ENCODE data around the gene PRKAG3.

The PRKAG3 gene

GRCh38 chr2:218831378-218831990, at the start of gene PRKAG3:
PRKAG3 (minus strand) TSS chr2:218831803.
- H3K79me2 ChIP-seq (ENCODE audit: control insufficient read depth, insufficient read depth, low read length, unreplicated experiment): no peaks in the 10 kb centered on the region
- H3K4me3 ChIP-seq (ENCODE audit: low read depth, low read length): no peak within 1 kb of the TSS
- no peak within 1 kb of the TSS for H3K27ac ChIP-seq (ENCODE audit: low read depth, low read length)
- H3K27me3 ChIP-seq (ENCODE audit: insufficient read depth, low read length): peaks cover 47% of the 10 kb centered on the region
- H3K4me1 ChIP-seq (ENCODE audit: control insufficient read depth, insufficient read depth, low read length, unreplicated experiment): peaks cover 14% of the 10 kb centered on the region
- no peaks in the 10 kb centered on the region for H3K36me3 ChIP-seq (ENCODE audit: insufficient read depth, low read length)
- no peak within 1 kb of the TSS for H2AFZ ChIP-seq (ENCODE audit: low read length, unreplicated experiment)

GRCh38 chr2:218880859-218881594, 49.4 kb upstream of the PRKAG3 start:
- Histone ChIP-seq H3K27ac (ENCODE audit: low read depth, low read length) (no peak overlapping the region), H3K4me3 (ENCODE audit: low read depth, low read length) (no peak overlapping the region), H2AFZ (ENCODE audit: low read length, unreplicated experiment) (no peak overlapping the region), H3K4me1 (ENCODE audit: control insufficient read depth, insufficient read depth, low read length, unreplicated experiment) (no peaks in the 10 kb centered on the region), H3K27me3 (ENCODE audit: insufficient read depth, low read length) (peaks cover 79% of the 10 kb centered on the region), H3K36me3 (ENCODE audit: insufficient read depth, low read length) (no peaks in the 10 kb centered on the region), H3K79me2 (ENCODE audit: control insufficient read depth, insufficient read depth, low read length, unreplicated experiment) (no peaks in the 10 kb centered on the region)

- Histone ChIP-seq H3K4me1 (ENCODE audit: control insufficient read depth, insufficient read depth, low read length, unreplicated experiment) (no peaks in the 10 kb centered on the region), H3K27me3 (ENCODE audit: insufficient read depth, low read length) (peaks cover 86% of the 10 kb centered on the region), H3K79me2 (ENCODE audit: control insufficient read depth, insufficient read depth, low read length, unreplicated experiment) (no peaks in the 10 kb centered on the region), H3K27ac (ENCODE audit: low read depth, low read length) (no peak within 1 kb of the TSS), H3K36me3 (ENCODE audit: insufficient read depth, low read length) (no peaks in the 10 kb centered on the region), H2AFZ (ENCODE audit: low read length, unreplicated experiment) (no peak within 1 kb of the TSS), H3K4me3 (ENCODE audit: low read depth, low read length) (no peak within 1 kb of the TSS)
Measured at GRCh38 chr2:218880102-218880858, 48.7 kb upstream of the PRKAG3 start, which contains the start of gene WNT10A. WNT10A (plus strand) TSS chr2:218880852; CDS start chr2:218880996, 144 bp downstream.

GRCh38 chr2:218879776-218880101, 48.1 kb upstream of the PRKAG3 start:
- Histone ChIP-seq H3K36me3 (ENCODE audit: insufficient read depth, low read length) (no peaks in the 10 kb centered on the region), H3K4me3 (ENCODE audit: low read depth, low read length) (no peak overlapping the region), H2AFZ (ENCODE audit: low read length, unreplicated experiment) (no peak overlapping the region), H3K27ac (ENCODE audit: low read depth, low read length) (no peak overlapping the region), H3K4me1 (ENCODE audit: control insufficient read depth, insufficient read depth, low read length, unreplicated experiment) (no peaks in the 10 kb centered on the region), H3K79me2 (ENCODE audit: control insufficient read depth, insufficient read depth, low read length, unreplicated experiment) (no peaks in the 10 kb centered on the region), H3K27me3 (ENCODE audit: insufficient read depth, low read length) (peaks cover 84% of the 10 kb centered on the region)

- H3K79me2 ChIP-seq (ENCODE audit: control insufficient read depth, insufficient read depth, low read length, unreplicated experiment): no peaks in the 10 kb centered on the region
- H3K27me3 ChIP-seq (ENCODE audit: insufficient read depth, low read length): peaks cover 84% of the 10 kb centered on the region
- no peak overlapping the region for H3K27ac ChIP-seq (ENCODE audit: low read depth, low read length)
- H2AFZ ChIP-seq (ENCODE audit: low read length, unreplicated experiment): no peak overlapping the region
- no peaks in the 10 kb centered on the region for H3K4me1 ChIP-seq (ENCODE audit: control insufficient read depth, insufficient read depth, low read length, unreplicated experiment)
- H3K36me3 ChIP-seq (ENCODE audit: insufficient read depth, low read length): no peaks in the 10 kb centered on the region
- H3K4me3 ChIP-seq (ENCODE audit: low read depth, low read length): no peak overlapping the region
Measured at GRCh38 chr2:218878926-218879761, 47.5 kb upstream of the PRKAG3 start.

- no peak overlapping the region for H2AFZ ChIP-seq (ENCODE audit: low read length, unreplicated experiment)
- no peaks in the 10 kb centered on the region for H3K36me3 ChIP-seq (ENCODE audit: insufficient read depth, low read length)
- H3K4me1 ChIP-seq (ENCODE audit: control insufficient read depth, insufficient read depth, low read length, unreplicated experiment): no peaks in the 10 kb centered on the region
- no peak overlapping the region for H3K4me3 ChIP-seq (ENCODE audit: low read depth, low read length)
- no peak overlapping the region for H3K27ac ChIP-seq (ENCODE audit: low read depth, low read length)
- H3K79me2 ChIP-seq (ENCODE audit: control insufficient read depth, insufficient read depth, low read length, unreplicated experiment): no peaks in the 10 kb centered on the region
- peaks cover 86% of the 10 kb centered on the region for H3K27me3 ChIP-seq (ENCODE audit: insufficient read depth, low read length)
Measured at GRCh38 chr2:218878486-218878885, 46.9 kb upstream of the PRKAG3 start.

GRCh38 chr2:218877891-218878290, 46.3 kb upstream of the PRKAG3 start:
- Histone ChIP-seq H3K79me2 (ENCODE audit: control insufficient read depth, insufficient read depth, low read length, unreplicated experiment) (no peaks in the 10 kb centered on the region), H2AFZ (ENCODE audit: low read length, unreplicated experiment) (no peak overlapping the region), H3K27me3 (ENCODE audit: insufficient read depth, low read length) (peaks cover 88% of the 10 kb centered on the region), H3K4me3 (ENCODE audit: low read depth, low read length) (no peak overlapping the region), H3K36me3 (ENCODE audit: insufficient read depth, low read length) (no peaks in the 10 kb centered on the region), H3K4me1 (ENCODE audit: control insufficient read depth, insufficient read depth, low read length, unreplicated experiment) (no peaks in the 10 kb centered on the region), H3K27ac (ENCODE audit: low read depth, low read length) (no peak overlapping the region)

- Histone ChIP-seq H2AFZ (ENCODE audit: low read length, unreplicated experiment) (no peak overlapping the region), H3K36me3 (ENCODE audit: insufficient read depth, low read length) (no peaks in the 10 kb centered on the region), H3K27ac (ENCODE audit: low read depth, low read length) (no peak overlapping the region), H3K4me3 (ENCODE audit: low read depth, low read length) (no peak overlapping the region), H3K27me3 (ENCODE audit: insufficient read depth, low read length) (peaks cover 88% of the 10 kb centered on the region), H3K79me2 (ENCODE audit: control insufficient read depth, insufficient read depth, low read length, unreplicated experiment) (no peaks in the 10 kb centered on the region), H3K4me1 (ENCODE audit: control insufficient read depth, insufficient read depth, low read length, unreplicated experiment) (no peaks in the 10 kb centered on the region)
Measured at GRCh38 chr2:218877331-218877730, 45.7 kb upstream of the PRKAG3 start.

- Histone ChIP-seq H3K4me1 (ENCODE audit: control insufficient read depth, insufficient read depth, low read length, unreplicated experiment) (no peaks in the 10 kb centered on the region), H3K79me2 (ENCODE audit: control insufficient read depth, insufficient read depth, low read length, unreplicated experiment) (no peaks in the 10 kb centered on the region), H2AFZ (ENCODE audit: low read length, unreplicated experiment) (no peak overlapping the region), H3K4me3 (ENCODE audit: low read depth, low read length) (no peak overlapping the region), H3K27ac (ENCODE audit: low read depth, low read length) (no peak overlapping the region), H3K36me3 (ENCODE audit: insufficient read depth, low read length) (no peaks in the 10 kb centered on the region), H3K27me3 (ENCODE audit: insufficient read depth, low read length) (peaks cover 88% of the 10 kb centered on the region)
Measured at GRCh38 chr2:218876562-218877219, 45.1 kb upstream of the PRKAG3 start.

GRCh38 chr2:218875692-218876246, 44.2 kb upstream of the PRKAG3 start:
- Histone ChIP-seq H3K79me2 (ENCODE audit: control insufficient read depth, insufficient read depth, low read length, unreplicated experiment) (no peaks in the 10 kb centered on the region), H2AFZ (ENCODE audit: low read length, unreplicated experiment) (no peak overlapping the region), H3K27ac (ENCODE audit: low read depth, low read length) (no peak overlapping the region), H3K4me3 (ENCODE audit: low read depth, low read length) (no peak overlapping the region), H3K36me3 (ENCODE audit: insufficient read depth, low read length) (no peaks in the 10 kb centered on the region), H3K4me1 (ENCODE audit: control insufficient read depth, insufficient read depth, low read length, unreplicated experiment) (no peaks in the 10 kb centered on the region), H3K27me3 (ENCODE audit: insufficient read depth, low read length) (peaks cover 88% of the 10 kb centered on the region)

Data from ACC112 (cell line).